ENCODE data around the gene QKI. TPM values are rescaled to one million over a fixed set of nuclear protein-coding genes. Genes with fewer than 3 reads are reported as not detected.

The QKI gene
- total RNA-seq, 1 experiment from 2014 or later = 134 TPM

DNA sequence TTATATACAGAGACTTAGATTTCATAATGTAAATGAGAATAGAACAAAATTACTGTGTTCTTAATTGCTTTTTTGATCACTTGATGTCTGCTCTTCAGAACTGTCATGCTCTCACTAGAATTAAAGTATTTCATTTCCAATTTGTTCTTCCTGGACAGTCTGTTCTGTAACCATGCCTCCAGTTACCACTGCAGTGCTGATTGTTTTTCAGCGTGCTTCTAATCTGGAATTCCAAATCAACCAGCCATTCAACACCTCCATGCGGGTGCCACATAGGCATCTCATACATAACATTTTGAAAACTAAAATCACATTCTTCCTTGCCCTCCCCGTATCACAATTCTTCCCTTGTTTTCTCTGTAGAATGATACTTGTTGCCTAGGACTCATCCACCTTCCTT is 132.8 kb downstream of the QKI start:
- no peak for DNase-seq
- no peaks in the 10 kb centered on the region for H3K9me3 ChIP-seq
- no peaks in the 10 kb centered on the region for H3K27me3 Mint-ChIP-seq (ENCODE audit: insufficient read depth, unreplicated experiment)
- no peaks in the 10 kb centered on the region for H3K9me3 Mint-ChIP-seq (ENCODE audit: unreplicated experiment)
- no peaks in the 10 kb centered on the region for H3K4me1 ChIP-seq
- no peaks in the 10 kb centered on the region for H3K4me1 Mint-ChIP-seq (ENCODE audit: low read depth, unreplicated experiment)
- ChIA-PET POLR2A (no interaction called here), CTCF (no interaction called here)
- no peaks in the 10 kb centered on the region for H3K36me3 ChIP-seq (ENCODE audit: control insufficient read depth, insufficient read depth, low read length)
- H3K36me3 Mint-ChIP-seq (ENCODE audit: insufficient read depth, unreplicated experiment) = peaks cover 11% of the 10 kb centered on the region
- TF ChIP-seq, protein P1, sequence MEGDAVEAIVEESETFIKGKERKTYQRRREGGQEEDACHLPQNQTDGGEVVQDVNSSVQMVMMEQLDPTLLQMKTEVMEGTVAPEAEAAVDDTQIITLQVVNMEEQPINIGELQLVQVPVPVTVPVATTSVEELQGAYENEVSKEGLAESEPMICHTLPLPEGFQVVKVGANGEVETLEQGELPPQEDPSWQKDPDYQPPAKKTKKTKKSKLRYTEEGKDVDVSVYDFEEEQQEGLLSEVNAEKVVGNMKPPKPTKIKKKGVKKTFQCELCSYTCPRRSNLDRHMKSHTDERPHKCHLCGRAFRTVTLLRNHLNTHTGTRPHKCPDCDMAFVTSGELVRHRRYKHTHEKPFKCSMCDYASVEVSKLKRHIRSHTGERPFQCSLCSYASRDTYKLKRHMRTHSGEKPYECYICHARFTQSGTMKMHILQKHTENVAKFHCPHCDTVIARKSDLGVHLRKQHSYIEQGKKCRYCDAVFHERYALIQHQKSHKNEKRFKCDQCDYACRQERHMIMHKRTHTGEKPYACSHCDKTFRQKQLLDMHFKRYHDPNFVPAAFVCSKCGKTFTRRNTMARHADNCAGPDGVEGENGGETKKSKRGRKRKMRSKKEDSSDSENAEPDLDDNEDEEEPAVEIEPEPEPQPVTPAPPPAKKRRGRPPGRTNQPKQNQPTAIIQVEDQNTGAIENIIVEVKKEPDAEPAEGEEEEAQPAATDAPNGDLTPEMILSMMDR (IDR thresholded peaks at IDR 0.05; ENCODE audit: insufficient read depth in 1 of 2, low read depth in 1 of 2, low read length in 1 of 2, severe bottlenecking in 1 of 2, unreplicated experiment in 1 of 2) = no peak
- H3K27me3 ChIP-seq (replicated peaks; ENCODE audit: control insufficient read depth, insufficient read depth, low read length) = no peaks in the 10 kb centered on the region
- H3K27ac Mint-ChIP-seq (ENCODE audit: unreplicated experiment) = no peak overlapping the region
- no TSS peak for BruUV-seq (replicated peaks)
- H3K4me3 Mint-ChIP-seq (ENCODE audit: unreplicated experiment) = no peak overlapping the region
- intact Hi-C loops (cut with micrococcal nuclease; ENCODE audit: unreplicated experiment) = no loop called here
- H3K4me3 ChIP-seq (ENCODE audit: low read depth, low read length) = no peak overlapping the region

- H3K4me1 Mint-ChIP-seq (ENCODE audit: low read depth, unreplicated experiment) = no peaks in the 10 kb centered on the region
- no peaks in the 10 kb centered on the region for H3K9me3 ChIP-seq
- ChIA-PET CTCF (no interaction called here), POLR2A (no interaction called here)
- H3K4me1 ChIP-seq = no peaks in the 10 kb centered on the region
- peaks cover 16% of the 10 kb centered on the region for H3K36me3 Mint-ChIP-seq (ENCODE audit: insufficient read depth, unreplicated experiment)
- no peaks in the 10 kb centered on the region for H3K36me3 ChIP-seq (ENCODE audit: control insufficient read depth, insufficient read depth, low read length)
- H3K27me3 Mint-ChIP-seq (ENCODE audit: insufficient read depth, unreplicated experiment) = no peaks in the 10 kb centered on the region
- no TSS peak for BruUV-seq (replicated peaks)
- no peaks in the 10 kb centered on the region for H3K27me3 ChIP-seq (replicated peaks; ENCODE audit: control insufficient read depth, insufficient read depth, low read length)
- TF ChIP-seq, protein P1 (IDR thresholded peaks at IDR 0.05; ENCODE audit: insufficient read depth in 1 of 2, low read depth in 1 of 2, low read length in 1 of 2, severe bottlenecking in 1 of 2, unreplicated experiment in 1 of 2) = no peak
- H3K27ac Mint-ChIP-seq (ENCODE audit: unreplicated experiment) = no peak overlapping the region
- DNase-seq = no peak
- H3K4me3 Mint-ChIP-seq (ENCODE audit: unreplicated experiment) = no peak overlapping the region
- intact Hi-C loops (cut with micrococcal nuclease; ENCODE audit: unreplicated experiment) = no loop called here
- H3K9me3 Mint-ChIP-seq (ENCODE audit: unreplicated experiment) = no peaks in the 10 kb centered on the region
- no peak overlapping the region for H3K4me3 ChIP-seq (ENCODE audit: low read depth, low read length)
These were observed 134.1 kb downstream of the QKI start for GRCh38 chr6:163548624-163549023.

GRCh38 chr6:163554032-163554431 is 139.5 kb downstream of the QKI start:
- Histone ChIP-seq H3K4me1 (no peaks in the 10 kb centered on the region), H3K9me3 (no peaks in the 10 kb centered on the region), H3K4me3 (ENCODE audit: low read depth, low read length) (no peak overlapping the region), H3K36me3 (ENCODE audit: control insufficient read depth, insufficient read depth, low read length) (no peaks in the 10 kb centered on the region), H3K27me3 (replicated peaks; ENCODE audit: control insufficient read depth, insufficient read depth, low read length) (no peaks in the 10 kb centered on the region)
- H3K27me3 Mint-ChIP-seq (ENCODE audit: insufficient read depth, unreplicated experiment) = no peaks in the 10 kb centered on the region
- TF ChIP-seq, protein P1 (IDR thresholded peaks at IDR 0.05; ENCODE audit: insufficient read depth in 1 of 2, low read depth in 1 of 2, low read length in 1 of 2, severe bottlenecking in 1 of 2, unreplicated experiment in 1 of 2) = no peak
- CTCF ChIA-PET = interaction anchor here (1.0 to 1.3 kb wide), 2 partner anchors 20 to 137 kb away, joined by 4 to 5 read pairs; no protein-coding TSS in a partner anchor
- intact Hi-C loops (cut with micrococcal nuclease; ENCODE audit: unreplicated experiment) = loop anchor here (1.0 kb wide), 2 partner anchors 138 to 373 kb away; no protein-coding TSS in a partner anchor
- H3K27ac Mint-ChIP-seq (ENCODE audit: unreplicated experiment) = no peak overlapping the region
- DNase-seq = no peak
- BruUV-seq (replicated peaks) = no TSS peak
- H3K9me3 Mint-ChIP-seq (ENCODE audit: unreplicated experiment) = no peaks in the 10 kb centered on the region
- H3K36me3 Mint-ChIP-seq (ENCODE audit: insufficient read depth, unreplicated experiment) = peaks cover 28% of the 10 kb centered on the region
- no peak overlapping the region for H3K4me3 Mint-ChIP-seq (ENCODE audit: unreplicated experiment)
- no peaks in the 10 kb centered on the region for H3K4me1 Mint-ChIP-seq (ENCODE audit: low read depth, unreplicated experiment)
- POLR2A ChIA-PET = no interaction called here

All from Caco-2 (cell line).